Measurements from ENCODE around the gene ZNF624.
A peak's percentile ranks its signal among the peaks of the same experiment; 100 is the strongest.

DNA sequence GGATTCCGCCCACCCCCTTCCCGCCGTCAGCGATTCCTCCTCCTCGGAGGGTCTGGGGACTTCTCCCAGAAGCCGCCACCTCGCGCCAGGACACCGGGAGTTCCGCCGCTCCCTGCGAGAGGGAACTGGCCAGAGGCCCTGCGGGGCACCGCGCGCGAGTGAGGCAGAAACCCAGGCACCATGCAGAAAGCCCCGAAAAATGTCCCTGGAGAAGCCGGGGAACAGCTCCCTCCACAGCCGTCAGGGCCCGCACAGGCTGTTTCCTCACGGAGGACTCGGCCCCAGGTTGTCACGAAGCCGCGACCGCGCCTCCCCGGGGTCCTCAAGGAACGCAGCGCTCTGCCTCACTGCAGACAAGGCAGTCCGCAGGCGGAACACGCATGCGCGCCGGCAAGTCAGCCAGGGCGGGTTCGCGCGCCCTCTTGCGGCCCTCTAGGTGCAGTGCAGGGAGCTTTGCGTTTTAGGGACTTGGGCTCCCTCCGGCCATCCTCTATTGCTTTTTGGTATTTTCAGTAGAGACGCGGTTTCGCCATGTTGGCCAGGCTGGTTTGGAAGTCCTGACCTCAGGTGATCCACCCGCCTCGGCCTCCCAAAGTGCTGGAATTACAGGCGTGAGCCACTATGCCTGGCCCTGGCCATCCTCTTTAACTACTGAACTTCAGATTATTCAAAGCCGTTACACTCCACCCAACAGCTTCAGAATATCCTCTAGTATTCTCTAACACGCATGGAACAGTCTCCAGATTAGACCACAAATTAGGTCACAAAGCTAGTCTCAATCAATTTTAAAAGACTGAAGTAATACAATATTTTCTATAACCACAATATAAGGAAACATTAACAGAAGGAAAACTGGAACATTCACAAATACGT is 64.3 kb downstream of the ZNF624 start:
- TF ChIP-seq CTCF (IDR thresholded peaks at IDR 0.05) (peak in 5 of 6 experiments; percentile 84 to 100 (median 98)), POLR2A (IDR thresholded peaks at IDR 0.05) (peak in 1 of 2 donors; percentile 69)

Measured in thyroid gland (tissue), 4 donors.